Measurements from ENCODE around the gene PIMREG. TPM values are rescaled to one million over a fixed set of nuclear protein-coding genes. Genes with fewer than 3 reads are reported as not detected.

The PIMREG gene
- total RNA-seq, 3 donors from 2014 or later: 4.3 TPM; not detected in 2

- Histone ChIP-seq H3K27me3 (no peaks in the 10 kb centered on the region), H3K4me3 (no peak overlapping the region), H3K27ac (no peak overlapping the region), H3K36me3 (no peaks in the 10 kb centered on the region), H3K9me3 (no peaks in the 10 kb centered on the region), H3K4me1 (no peaks in the 10 kb centered on the region)
- intact Hi-C loops (cut with DNase I; ENCODE audit: low total_unique reads): no loop called here
- DNase-seq (ENCODE audit: low spot score in 2 of 2): no peak
- TF ChIP-seq POLR2AphosphoS5 (IDR thresholded peaks at IDR 0.05): no peak
- no peak for TF ChIP-seq POLR2A (IDR thresholded peaks at IDR 0.05)
- no peak for TF ChIP-seq CTCF (IDR thresholded peaks at IDR 0.05)
Measured at GRCh38 chr17:6465206-6466003, 21.1 kb downstream of the PIMREG start.

GRCh38 chr17:6467567-6467966, 23.3 kb downstream of the PIMREG start:
- intact Hi-C loops (cut with DNase I; ENCODE audit: low total_unique reads): no loop called here
- Histone ChIP-seq H3K27me3 (no peaks in the 10 kb centered on the region), H3K9me3 (no peaks in the 10 kb centered on the region), H3K4me3 (no peak overlapping the region), H3K36me3 (no peaks in the 10 kb centered on the region), H3K27ac (no peak overlapping the region), H3K4me1 (no peaks in the 10 kb centered on the region)
- TF ChIP-seq POLR2AphosphoS5 (IDR thresholded peaks at IDR 0.05): no peak
- no peak for DNase-seq (ENCODE audit: low spot score in 2 of 2)

- Histone ChIP-seq H3K4me1 (peaks cover 0 to 3% of the 10 kb centered on the region in 2 donors), H3K27ac (no peak overlapping the region), H3K4me3 (no peak overlapping the region), H3K36me3 (no peaks in the 10 kb centered on the region), H3K27me3 (no peaks in the 10 kb centered on the region), H3K9me3 (no peaks in the 10 kb centered on the region)
- intact Hi-C loops (cut with DNase I; ENCODE audit: low total_unique reads): no loop called here
- TF ChIP-seq POLR2AphosphoS5 (IDR thresholded peaks at IDR 0.05) (no peak), POLR2A (IDR thresholded peaks at IDR 0.05) (no peak), CTCF (IDR thresholded peaks at IDR 0.05) (no peak)
- DNase-seq (ENCODE audit: low spot score in 2 of 2): no peak
Measured at GRCh38 chr17:6468051-6468790, 24.0 kb downstream of the PIMREG start.

GRCh38 chr17:6470146-6470718, 26.0 kb downstream of the PIMREG start:
- H3K27ac ChIP-seq: no peak overlapping the region
- intact Hi-C loops (cut with DNase I; ENCODE audit: low total_unique reads): no loop called here
- DNase-seq (ENCODE audit: low spot score in 2 of 2): no peak

More at GRCh38 chr17:6470146-6470718, 26.0 kb downstream of the PIMREG start:
- H3K9me3 ChIP-seq: no peaks in the 10 kb centered on the region
- TF ChIP-seq POLR2A (IDR thresholded peaks at IDR 0.05) (no peak), POLR2AphosphoS5 (IDR thresholded peaks at IDR 0.05) (no peak), CTCF (IDR thresholded peaks at IDR 0.05) (no peak)
- H3K4me3 ChIP-seq: no peak overlapping the region
- H3K27me3 ChIP-seq: no peaks in the 10 kb centered on the region
- peaks cover 0 to 5% of the 10 kb centered on the region in 2 donors for H3K4me1 ChIP-seq
- no peaks in the 10 kb centered on the region for H3K36me3 ChIP-seq

Data from breast epithelium (tissue), 4 donors.